ENCODE measurements around the gene LYVE1. TPM values are rescaled to one million over a fixed set of nuclear protein-coding genes. Genes with fewer than 3 reads are reported as not detected.

Gene LYVE1
- total and polyA plus RNA-seq, 12 donors: 5.3 to 118 (median 21.0) TPM

DNA sequence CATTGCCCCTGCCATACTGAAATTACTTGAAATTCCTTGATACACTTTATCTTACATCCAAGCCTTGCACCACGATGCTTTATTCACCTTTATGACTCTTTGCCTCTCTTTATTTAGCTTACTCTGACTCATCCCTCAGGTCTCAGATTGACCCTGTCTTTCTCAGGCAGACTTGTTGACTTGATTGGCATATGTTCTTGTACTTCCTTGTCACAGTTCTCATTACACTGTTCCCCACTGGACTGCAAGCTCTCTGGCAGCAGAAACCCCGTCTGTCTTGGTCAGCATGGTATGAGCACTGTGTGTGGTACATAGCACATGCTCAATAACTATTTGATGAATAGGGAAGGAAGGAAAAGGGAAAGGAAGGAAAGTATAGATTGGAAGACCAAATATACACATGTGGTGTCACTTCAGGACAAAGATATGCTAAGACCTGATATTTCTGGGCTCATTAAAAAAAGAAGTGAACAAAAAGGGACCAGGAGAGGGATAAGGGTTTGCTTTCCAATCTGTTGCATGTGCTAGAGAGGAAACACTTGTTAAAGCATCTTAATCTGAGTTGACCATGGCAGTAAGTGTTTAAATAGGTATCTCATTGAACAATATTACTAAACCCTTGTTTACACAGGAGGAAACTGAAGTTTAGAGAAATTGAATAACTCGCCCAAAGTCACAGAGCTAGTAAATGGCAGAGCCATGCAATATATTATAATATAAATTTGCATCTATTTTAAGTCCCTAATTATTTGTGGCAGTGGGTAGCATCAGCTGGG lies 7.2 kb downstream of the LYVE1 start:
- TF ChIP-seq, protein P1, sequence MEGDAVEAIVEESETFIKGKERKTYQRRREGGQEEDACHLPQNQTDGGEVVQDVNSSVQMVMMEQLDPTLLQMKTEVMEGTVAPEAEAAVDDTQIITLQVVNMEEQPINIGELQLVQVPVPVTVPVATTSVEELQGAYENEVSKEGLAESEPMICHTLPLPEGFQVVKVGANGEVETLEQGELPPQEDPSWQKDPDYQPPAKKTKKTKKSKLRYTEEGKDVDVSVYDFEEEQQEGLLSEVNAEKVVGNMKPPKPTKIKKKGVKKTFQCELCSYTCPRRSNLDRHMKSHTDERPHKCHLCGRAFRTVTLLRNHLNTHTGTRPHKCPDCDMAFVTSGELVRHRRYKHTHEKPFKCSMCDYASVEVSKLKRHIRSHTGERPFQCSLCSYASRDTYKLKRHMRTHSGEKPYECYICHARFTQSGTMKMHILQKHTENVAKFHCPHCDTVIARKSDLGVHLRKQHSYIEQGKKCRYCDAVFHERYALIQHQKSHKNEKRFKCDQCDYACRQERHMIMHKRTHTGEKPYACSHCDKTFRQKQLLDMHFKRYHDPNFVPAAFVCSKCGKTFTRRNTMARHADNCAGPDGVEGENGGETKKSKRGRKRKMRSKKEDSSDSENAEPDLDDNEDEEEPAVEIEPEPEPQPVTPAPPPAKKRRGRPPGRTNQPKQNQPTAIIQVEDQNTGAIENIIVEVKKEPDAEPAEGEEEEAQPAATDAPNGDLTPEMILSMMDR (IDR thresholded peaks at IDR 0.05): no peak
- intact Hi-C loops (cut with DNase I): loop anchor here in 3 of 10 donors (5.0 to 10.0 kb wide), 2 partner anchors 64 to 91 kb away; no protein-coding TSS in a partner anchor
- Histone ChIP-seq H3K4me1 (peaks cover 0 to 13% (median 0%) of the 10 kb centered on the region in 9 donors), H3K27me3 (no peaks in the 10 kb centered on the region), H3K4me3 (no peak overlapping the region), H3K36me3 (peaks cover 0 to 31% (median 0%) of the 10 kb centered on the region in 9 donors), H3K27ac (no peak overlapping the region), H3K9me3 (no peaks in the 10 kb centered on the region)
- 55 to 57% methylated on average over 3 of the region's 3 CpGs for WGBS, 2 donors
- DNase-seq (no peak), ATAC-seq (peak in 6 of 8 donors; percentile 25 to 71 (median 59))

DNA sequence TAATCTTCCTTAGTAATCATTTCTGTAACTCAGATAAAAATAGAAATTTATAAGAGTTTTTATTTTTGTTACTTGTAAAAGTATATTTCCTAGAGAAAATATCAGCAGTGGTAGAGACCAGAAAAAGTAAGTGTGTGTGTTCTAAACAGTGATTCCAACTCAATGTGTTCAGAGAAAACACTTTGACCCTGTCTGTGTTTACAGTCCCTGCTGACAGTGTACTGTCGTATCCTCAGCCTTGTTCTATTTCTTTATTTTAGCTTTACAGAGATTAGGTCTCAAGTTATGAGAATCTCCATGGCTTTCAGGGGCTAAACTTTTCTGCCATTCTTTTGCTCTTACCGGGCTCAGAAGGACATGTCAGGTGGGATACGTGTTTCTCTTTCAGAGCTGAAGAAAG lies 10.2 kb downstream of the LYVE1 start:
- DNase-seq (no peak), ATAC-seq (no peak)
- no peaks in the 10 kb centered on the region for H3K27me3 ChIP-seq
- no peaks in the 10 kb centered on the region for H3K9me3 ChIP-seq
- H3K4me3 ChIP-seq: no peak overlapping the region
- no peak overlapping the region for H3K27ac ChIP-seq
- WGBS, 2 donors: 71 to 87% methylated on average over 3 of the region's 3 CpGs
- TF ChIP-seq, protein P1 (IDR thresholded peaks at IDR 0.05): no peak
- peaks cover 0 to 28% (median 0%) of the 10 kb centered on the region in 9 donors for H3K36me3 ChIP-seq
- H3K4me1 ChIP-seq: no peaks in the 10 kb centered on the region
- intact Hi-C loops (cut with DNase I): loop anchor here in 1 of 10 donors (10.0 kb wide), 1 partner anchor 97 kb away; no protein-coding TSS in a partner anchor

DNA sequence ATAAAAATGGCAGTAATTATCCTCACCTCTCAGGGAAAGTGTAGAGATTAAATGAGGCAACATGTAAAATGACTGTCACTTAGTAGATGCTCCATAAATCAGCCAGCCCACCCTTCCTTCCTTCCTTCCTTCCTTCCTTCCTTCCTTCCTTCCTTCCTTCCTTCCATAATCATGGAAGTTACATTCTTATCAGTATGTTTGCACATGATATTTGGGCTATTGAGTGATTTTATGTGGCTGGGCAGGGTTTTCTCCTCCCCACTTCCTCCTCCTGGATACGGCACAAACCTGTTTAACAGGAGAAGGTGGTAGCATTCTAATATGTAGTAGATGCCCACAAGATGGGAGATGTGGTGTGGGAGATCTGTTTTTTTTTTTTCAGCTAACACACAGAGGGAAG lies 11.9 kb downstream of the LYVE1 start:
- DNase-seq: no peak
- intact Hi-C loops (cut with DNase I): loop anchor here in 1 of 10 donors (10.0 kb wide), 1 partner anchor 98 kb away; no protein-coding TSS in a partner anchor
- peak in 1 of 8 donors; percentile 12 for ATAC-seq
- no peak overlapping the region for H3K27ac ChIP-seq
- H3K36me3 ChIP-seq: peaks cover 0 to 26% (median 0%) of the 10 kb centered on the region in 9 donors
- no peak overlapping the region for H3K4me3 ChIP-seq
- 80 to 81% methylated on average over 1 of the region's 1 CpG for WGBS, 2 donors
- TF ChIP-seq, protein P1 (IDR thresholded peaks at IDR 0.05): no peak
- no peaks in the 10 kb centered on the region for H3K27me3 ChIP-seq
- H3K4me1 ChIP-seq: no peaks in the 10 kb centered on the region
- peaks cover 0 to 8% (median 0%) of the 10 kb centered on the region in 11 donors for H3K9me3 ChIP-seq

DNA sequence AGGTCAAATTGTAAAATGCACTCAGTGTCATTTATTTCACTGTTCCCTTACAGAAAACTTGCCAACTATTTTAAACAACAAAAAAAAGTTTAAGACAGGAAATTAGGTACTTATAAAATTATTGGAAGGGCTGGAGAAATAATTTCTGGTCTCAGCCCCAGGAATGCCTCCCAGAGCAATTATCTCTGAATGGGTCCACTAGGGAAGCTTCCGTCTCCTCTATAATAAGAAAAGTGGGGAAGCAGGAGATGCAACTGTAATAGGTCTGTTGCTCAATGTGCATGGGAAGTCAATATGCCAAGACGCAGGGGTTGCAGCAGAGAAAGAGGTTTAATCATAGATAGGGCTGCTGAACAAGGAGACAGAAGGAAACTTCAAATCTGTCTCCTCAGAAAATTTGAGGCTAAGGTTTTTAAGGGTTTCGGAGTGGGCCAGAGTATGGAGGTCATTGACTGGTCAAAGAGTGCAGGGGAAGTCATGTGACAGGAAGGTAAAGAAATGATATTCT lies 16.6 kb downstream of the LYVE1 start:
- WGBS, 2 donors: 92 to 94% methylated on average over 3 of the region's 3 CpGs
- Histone ChIP-seq H3K27ac (no peak overlapping the region), H3K9me3 (peaks cover 0 to 8% (median 0%) of the 10 kb centered on the region in 11 donors), H3K27me3 (no peaks in the 10 kb centered on the region), H3K4me1 (no peaks in the 10 kb centered on the region), H3K4me3 (no peak overlapping the region), H3K36me3 (no peaks in the 10 kb centered on the region)
- no peak for ATAC-seq
- intact Hi-C loops (cut with DNase I): loop anchor here in 1 of 10 donors (10.0 kb wide), 1 partner anchor 103 kb away; no protein-coding TSS in a partner anchor
- TF ChIP-seq, protein P1 (IDR thresholded peaks at IDR 0.05): no peak
- no peak for DNase-seq

Measured in heart right ventricle (tissue), 16 donors.